OCI-LY7 (cell line): ENCODE data around the gene TINAGL1. TPM values are rescaled to one million over a fixed set of nuclear protein-coding genes. Genes with fewer than 3 reads are reported as not detected.

Experiments used
- BruUV-seq: library from RNA; stranded (reverse); fragments of 400-500 nt; replicated peaks from 2 replicates; lab custom pipeline; 2021; lab: Mats Ljungman, UMichigan
- CTCF ChIA-PET: fragments of 300-600 bp; sonication (Branson Sonifier 250); formaldehyde crosslinking; loops from one replicate; lab custom pipeline; 2022; ENCODE audit warnings: antibody characterized with exemption; ENCODE audit not compliant: unreplicated experiment; lab: Charles Lee
- POLR2A ChIA-PET: fragments of 300-600 bp; sonication (Branson Sonifier 250); formaldehyde crosslinking; loops from one replicate; lab custom pipeline; 2022; ENCODE audit warnings: antibody characterized with exemption; lab: Charles Lee
- DNase-seq: peaks from one replicate; pipeline ENCODE4 v3.0.0-alpha.2; 2015; ENCODE audit warnings: low spot score
- H2AFZ ChIP-seq: fragments of 200-600 bp; sonication (generic), shearing (Covaris generic); 2 replicates; pipeline ENCODE4 v1.6.1; 2014; ENCODE audit warnings: mild to moderate bottlenecking, antibody characterized with exemption, low read length, moderate library complexity
- H3K27ac ChIP-seq: fragments of 200-600 bp; sonication (generic); 2 replicates; pipeline ENCODE4 v1.5.1; 2014; ENCODE audit warnings: mixed run types, low read depth, mild to moderate bottlenecking, moderate library complexity, low read length, inconsistent platforms; ENCODE audit not compliant: poor library complexity, severe bottlenecking
- H3K36me3 ChIP-seq: fragments of 200-600 bp; sonication (generic); 2 replicates; pipeline ENCODE4 v1.6.1; 2014; ENCODE audit warnings: mild to moderate bottlenecking, antibody characterized with exemption, low read length, moderate library complexity, mixed read lengths; ENCODE audit not compliant: insufficient read depth
- H3K4me1 ChIP-seq: fragments of 200-600 bp; sonication (generic); 2 replicates; pipeline ENCODE4 v1.5.1; 2014; ENCODE audit warnings: mild to moderate bottlenecking, low read length; ENCODE audit not compliant: insufficient read depth, poor library complexity, severe bottlenecking
- H3K4me2 ChIP-seq: fragments of 200-600 bp; sonication (generic); 2 replicates; pipeline ENCODE4 v1.6.1; 2014; ENCODE audit warnings: mild to moderate bottlenecking, low read length
- H3K4me3 ChIP-seq: fragments of 200-600 bp; sonication (generic); 2 replicates; pipeline ENCODE4 v1.5.1; 2014; ENCODE audit warnings: mild to moderate bottlenecking, low read depth, low read length; ENCODE audit not compliant: poor library complexity, severe bottlenecking
- H3K79me2 ChIP-seq: fragments of 200-600 bp; sonication (generic); 2 replicates; pipeline ENCODE4 v1.6.1; 2016; ENCODE audit warnings: low read depth, mild to moderate bottlenecking, low read length, moderate library complexity, mixed read lengths; ENCODE audit not compliant: insufficient read depth
- H3K9me2 ChIP-seq: fragments of 200-600 bp; sonication (generic); 2 replicates; pipeline ENCODE4 v1.6.1; 2016; ENCODE audit warnings: mild to moderate bottlenecking, low read length, mixed read lengths; ENCODE audit not compliant: insufficient read depth
- H3K9me3 ChIP-seq: fragments of 200-600 bp; sonication (generic); 2 replicates; pipeline ENCODE4 v1.6.1; 2014; ENCODE audit warnings: mild to moderate bottlenecking, mixed run types, low read length, mixed read lengths
- H4K20me1 ChIP-seq: fragments of 200-600 bp; sonication (generic); 2 replicates; pipeline ENCODE4 v1.6.1; 2014; ENCODE audit warnings: mild to moderate bottlenecking, antibody characterized with exemption, low read length, moderate library complexity, mixed read lengths; ENCODE audit not compliant: insufficient read depth
- EZH2phosphoT487 ChIP-seq: fragments of 200-600 bp; sonication (generic); IDR thresholded peaks from 2 replicates; pipeline ENCODE4 v1.6.1; 2018; ENCODE audit warnings: low read depth, borderline replicate concordance, mild to moderate bottlenecking, mixed run types, antibody characterized with exemption, low read length, moderate library complexity, mixed read lengths
- intact Hi-C: fragments of 100-400 bp; cut with micrococcal nuclease; formaldehyde crosslinking; loops from one replicate; pipeline ENCODE4 v1.10.0; 2022; ENCODE audit not compliant: unreplicated experiment
- total RNA-seq, 2 experiments: library from RNA; depleted of rRNA in 1 of 2; stranded (reverse); fragments of >200 nt in 1 of 2; shearing (Covaris generic) in 1 of 2; gene quantifications; 2 replicates each; pipeline ENCODE4 v1.2.3, GENCODE V29; 2014 to 2022
- TF ChIP-seq, protein P1 (sequence below): fragments of 200-600 bp; sonication (generic); conservative IDR thresholded peaks from 2 replicates; pipeline ENCODE4 v1.5.1; 2014; ENCODE audit warnings: mild to moderate bottlenecking, antibody characterized with exemption, low read length, moderate library complexity, mixed read lengths

TINAGL1 gene
- total RNA-seq, 2 experiments from 2014 or later = 0.17 TPM; not detected in 1

- CTCF ChIA-PET = no interaction called here
- H3K4me3 ChIP-seq = no peak overlapping the region
- H2AFZ ChIP-seq = no peak overlapping the region
- H3K4me1 ChIP-seq = no peaks in the 10 kb centered on the region
- POLR2A ChIA-PET = interaction anchor here (0.6 kb wide), 1 partner anchor 19 kb away, joined by 3 read pairs; no protein-coding TSS in a partner anchor
- no peaks in the 10 kb centered on the region for H3K36me3 ChIP-seq
- no peaks in the 10 kb centered on the region for H3K9me2 ChIP-seq
- TF ChIP-seq, protein P1, sequence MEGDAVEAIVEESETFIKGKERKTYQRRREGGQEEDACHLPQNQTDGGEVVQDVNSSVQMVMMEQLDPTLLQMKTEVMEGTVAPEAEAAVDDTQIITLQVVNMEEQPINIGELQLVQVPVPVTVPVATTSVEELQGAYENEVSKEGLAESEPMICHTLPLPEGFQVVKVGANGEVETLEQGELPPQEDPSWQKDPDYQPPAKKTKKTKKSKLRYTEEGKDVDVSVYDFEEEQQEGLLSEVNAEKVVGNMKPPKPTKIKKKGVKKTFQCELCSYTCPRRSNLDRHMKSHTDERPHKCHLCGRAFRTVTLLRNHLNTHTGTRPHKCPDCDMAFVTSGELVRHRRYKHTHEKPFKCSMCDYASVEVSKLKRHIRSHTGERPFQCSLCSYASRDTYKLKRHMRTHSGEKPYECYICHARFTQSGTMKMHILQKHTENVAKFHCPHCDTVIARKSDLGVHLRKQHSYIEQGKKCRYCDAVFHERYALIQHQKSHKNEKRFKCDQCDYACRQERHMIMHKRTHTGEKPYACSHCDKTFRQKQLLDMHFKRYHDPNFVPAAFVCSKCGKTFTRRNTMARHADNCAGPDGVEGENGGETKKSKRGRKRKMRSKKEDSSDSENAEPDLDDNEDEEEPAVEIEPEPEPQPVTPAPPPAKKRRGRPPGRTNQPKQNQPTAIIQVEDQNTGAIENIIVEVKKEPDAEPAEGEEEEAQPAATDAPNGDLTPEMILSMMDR = no peak
- no peak for TF ChIP-seq EZH2phosphoT487
- H3K27ac ChIP-seq = no peak overlapping the region
- H4K20me1 ChIP-seq = no peaks in the 10 kb centered on the region
- no peaks in the 10 kb centered on the region for H3K79me2 ChIP-seq
- no peak overlapping the region for H3K4me2 ChIP-seq
- BruUV-seq = no TSS peak
- no peaks in the 10 kb centered on the region for H3K9me3 ChIP-seq
- no peak for DNase-seq
- intact Hi-C loops = no loop called here
These were observed 16.6 kb upstream of the TINAGL1 start for GRCh38 chr1:31559715-31560114.

- POLR2A ChIA-PET = interaction anchor here (0.6 kb wide), 1 partner anchor 18 kb away, joined by 3 read pairs; no protein-coding TSS in a partner anchor
- intact Hi-C loops = no loop called here
These were observed 15.9 kb upstream of the TINAGL1 start for GRCh38 chr1:31560394-31560793.

GRCh38 chr1:31562707-31563360 lies 13.5 kb upstream of the TINAGL1 start:
- POLR2A ChIA-PET = interaction anchor here (0.7 kb wide), 1 partner anchor 8 kb away, joined by 4 read pairs; no protein-coding TSS in a partner anchor
- DNase-seq = no peak
- no peak overlapping the region for H3K4me2 ChIP-seq
- TF ChIP-seq EZH2phosphoT487 = no peak
- TF ChIP-seq, protein P1 = no peak
- no peaks in the 10 kb centered on the region for H3K36me3 ChIP-seq
- H3K9me2 ChIP-seq = no peaks in the 10 kb centered on the region
- intact Hi-C loops = no loop called here
- BruUV-seq = no TSS peak
- CTCF ChIA-PET = no interaction called here
- no peaks in the 10 kb centered on the region for H3K79me2 ChIP-seq
- H4K20me1 ChIP-seq = no peaks in the 10 kb centered on the region
- no peaks in the 10 kb centered on the region for H3K4me1 ChIP-seq
- H3K9me3 ChIP-seq = no peaks in the 10 kb centered on the region
- H3K27ac ChIP-seq = no peak overlapping the region
- no peak overlapping the region for H3K4me3 ChIP-seq
- H2AFZ ChIP-seq = no peak overlapping the region

More at GRCh38 chr1:31560394-31560793, 15.9 kb upstream of the TINAGL1 start:
- CTCF ChIA-PET = no interaction called here
- Histone ChIP-seq H4K20me1 (no peaks in the 10 kb centered on the region), H3K79me2 (no peaks in the 10 kb centered on the region), H3K4me3 (no peak overlapping the region), H3K4me2 (no peak overlapping the region), H3K9me2 (no peaks in the 10 kb centered on the region), H3K27ac (no peak overlapping the region), H2AFZ (no peak overlapping the region), H3K36me3 (no peaks in the 10 kb centered on the region), H3K4me1 (no peaks in the 10 kb centered on the region), H3K9me3 (no peaks in the 10 kb centered on the region)
- TF ChIP-seq, protein P1 = no peak
- no peak for TF ChIP-seq EZH2phosphoT487
- no peak for DNase-seq
- no TSS peak for BruUV-seq
